ENCODE measurements around the gene IGF1R.

IGF1R gene

DNA sequence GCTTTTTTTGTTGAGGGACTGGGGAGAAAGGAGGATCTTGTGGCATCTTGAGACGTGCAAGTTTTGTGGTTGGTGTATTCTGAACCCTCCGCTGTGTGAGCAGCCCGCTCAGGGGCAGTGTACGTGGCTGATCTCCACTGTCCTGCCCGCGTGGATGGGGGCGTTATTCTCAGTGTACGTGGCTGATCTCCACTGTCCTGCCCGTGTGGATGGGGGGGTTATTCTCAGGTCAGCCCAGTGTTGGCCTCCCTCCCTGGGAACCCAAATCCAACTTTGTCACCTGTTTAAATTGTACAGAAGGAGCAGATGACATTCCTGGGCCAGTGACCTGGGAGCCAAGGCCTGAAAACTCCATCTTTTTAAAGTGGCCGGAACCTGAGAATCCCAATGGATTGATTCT lies 275.2 kb downstream of the IGF1R start:
- in situ Hi-C loops (cut with HindIII; ENCODE audit: low sequenced_read_pairs) = no loop called here
- no peak overlapping the region for H3K4me3 ChIP-seq (ENCODE audit: low read depth, low read length)
- no peak for DNase-seq (ENCODE audit: low read depth, low spot score)
- TF ChIP-seq, protein P1, sequence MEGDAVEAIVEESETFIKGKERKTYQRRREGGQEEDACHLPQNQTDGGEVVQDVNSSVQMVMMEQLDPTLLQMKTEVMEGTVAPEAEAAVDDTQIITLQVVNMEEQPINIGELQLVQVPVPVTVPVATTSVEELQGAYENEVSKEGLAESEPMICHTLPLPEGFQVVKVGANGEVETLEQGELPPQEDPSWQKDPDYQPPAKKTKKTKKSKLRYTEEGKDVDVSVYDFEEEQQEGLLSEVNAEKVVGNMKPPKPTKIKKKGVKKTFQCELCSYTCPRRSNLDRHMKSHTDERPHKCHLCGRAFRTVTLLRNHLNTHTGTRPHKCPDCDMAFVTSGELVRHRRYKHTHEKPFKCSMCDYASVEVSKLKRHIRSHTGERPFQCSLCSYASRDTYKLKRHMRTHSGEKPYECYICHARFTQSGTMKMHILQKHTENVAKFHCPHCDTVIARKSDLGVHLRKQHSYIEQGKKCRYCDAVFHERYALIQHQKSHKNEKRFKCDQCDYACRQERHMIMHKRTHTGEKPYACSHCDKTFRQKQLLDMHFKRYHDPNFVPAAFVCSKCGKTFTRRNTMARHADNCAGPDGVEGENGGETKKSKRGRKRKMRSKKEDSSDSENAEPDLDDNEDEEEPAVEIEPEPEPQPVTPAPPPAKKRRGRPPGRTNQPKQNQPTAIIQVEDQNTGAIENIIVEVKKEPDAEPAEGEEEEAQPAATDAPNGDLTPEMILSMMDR (IDR thresholded peaks at IDR 0.05; ENCODE audit: low read depth, low read length) = no peak

DNA sequence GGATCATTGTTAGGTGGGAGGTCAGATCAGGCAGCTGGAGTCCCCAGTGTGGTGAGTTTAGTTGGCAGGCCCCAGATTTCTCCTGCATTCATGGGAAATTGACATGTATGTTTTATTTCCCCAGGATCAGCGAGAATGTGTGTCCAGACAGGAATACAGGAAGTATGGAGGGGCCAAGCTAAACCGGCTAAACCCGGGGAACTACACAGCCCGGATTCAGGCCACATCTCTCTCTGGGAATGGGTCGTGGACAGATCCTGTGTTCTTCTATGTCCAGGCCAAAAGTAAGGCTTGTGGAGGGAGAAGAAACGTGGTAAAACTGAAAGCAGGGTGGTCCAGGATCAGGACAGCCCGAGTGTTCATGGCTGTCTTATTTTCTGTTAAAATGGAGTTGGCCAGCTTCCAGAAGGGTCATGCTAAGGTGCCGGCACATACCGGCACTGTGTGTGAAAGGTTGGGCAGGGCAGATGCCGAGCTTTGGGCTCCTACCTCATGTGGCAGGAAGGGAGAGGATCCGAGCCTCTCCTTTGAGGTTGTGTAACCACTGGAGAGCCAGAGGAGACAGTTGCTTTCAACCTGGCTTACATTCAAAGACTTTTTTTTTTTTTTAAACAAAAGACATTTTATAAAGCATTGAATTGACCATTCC lies 276.2 kb downstream of the IGF1R start:
- TF ChIP-seq, protein P1 (IDR thresholded peaks at IDR 0.05; ENCODE audit: low read depth, low read length) = no peak
- no peak for DNase-seq (ENCODE audit: low read depth, low spot score)
- H3K4me3 ChIP-seq (ENCODE audit: low read depth, low read length) = no peak overlapping the region
- in situ Hi-C loops (cut with HindIII; ENCODE audit: low sequenced_read_pairs) = no loop called here

DNA sequence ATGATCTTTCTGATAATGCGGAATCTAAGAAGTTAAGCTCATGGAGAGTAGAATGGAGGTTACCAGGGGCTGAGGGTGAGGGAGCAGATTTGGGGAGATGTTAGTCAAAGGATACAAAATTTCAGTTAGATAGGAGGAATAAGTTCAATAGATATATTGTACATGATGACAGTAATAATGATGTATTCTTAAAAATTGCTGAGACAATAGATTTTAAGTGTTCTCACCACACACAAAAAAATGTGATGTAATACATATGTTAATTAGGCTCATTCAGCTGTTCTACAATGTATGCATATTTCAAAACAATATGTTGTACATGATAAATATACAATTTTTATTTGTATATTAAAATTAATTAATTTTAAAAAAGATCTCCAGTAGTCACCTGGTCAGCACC lies 277.9 kb downstream of the IGF1R start:
- in situ Hi-C loops (cut with HindIII; ENCODE audit: low sequenced_read_pairs) = no loop called here
- TF ChIP-seq, protein P1 (IDR thresholded peaks at IDR 0.05; ENCODE audit: low read depth, low read length) = no peak
- no peak overlapping the region for H3K4me3 ChIP-seq (ENCODE audit: low read depth, low read length)
- no peak for DNase-seq (ENCODE audit: low read depth, low spot score)

DNA sequence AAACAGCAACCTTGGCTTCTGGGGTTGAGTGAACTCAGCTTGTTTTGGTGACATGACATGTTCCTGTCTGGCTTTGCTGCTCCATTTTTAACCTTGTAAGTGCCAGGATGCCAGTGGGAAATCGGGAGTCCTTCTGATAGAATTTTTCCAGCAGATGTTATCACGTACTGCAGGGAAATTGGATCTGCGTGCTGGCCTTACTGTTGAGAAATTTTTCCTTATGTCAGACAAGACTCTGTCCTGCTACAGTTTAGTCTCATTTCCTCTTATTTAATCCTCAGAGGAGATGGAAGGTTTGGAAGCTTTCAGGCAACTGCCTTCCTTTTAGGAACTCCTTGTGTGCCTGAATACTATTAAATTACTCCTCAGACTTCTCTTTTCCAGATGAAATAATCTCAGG lies 278.7 kb downstream of the IGF1R start:
- TF ChIP-seq, protein P1 (IDR thresholded peaks at IDR 0.05; ENCODE audit: low read depth, low read length) = no peak
- in situ Hi-C loops (cut with HindIII; ENCODE audit: low sequenced_read_pairs) = no loop called here
- no peak overlapping the region for H3K4me3 ChIP-seq (ENCODE audit: low read depth, low read length)
- no peak for DNase-seq (ENCODE audit: low read depth, low spot score)

DNA sequence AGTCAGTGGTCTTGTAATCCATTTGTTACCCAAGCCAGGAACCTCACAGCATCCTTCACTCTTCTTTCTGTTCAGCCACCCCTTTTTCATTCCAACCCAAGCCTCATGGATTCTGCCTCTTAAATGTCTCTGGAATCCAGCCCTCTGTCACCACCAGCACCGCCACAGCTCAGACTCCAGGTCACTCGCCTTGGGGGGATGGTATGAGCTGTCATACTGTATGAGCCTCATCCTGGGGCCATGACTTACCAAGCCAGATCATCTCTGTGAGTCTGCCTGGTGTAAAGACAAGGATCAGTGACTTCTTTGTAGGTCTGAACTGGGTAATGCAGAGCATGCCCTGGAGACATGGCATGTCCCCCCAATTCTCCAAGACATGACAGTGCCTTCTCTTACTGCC lies 279.7 kb downstream of the IGF1R start:
- TF ChIP-seq, protein P1 (IDR thresholded peaks at IDR 0.05; ENCODE audit: low read depth, low read length) = no peak
- in situ Hi-C loops (cut with HindIII; ENCODE audit: low sequenced_read_pairs) = no loop called here
- no peak overlapping the region for H3K4me3 ChIP-seq (ENCODE audit: low read depth, low read length)
- DNase-seq (ENCODE audit: low read depth, low spot score) = no peak

DNA sequence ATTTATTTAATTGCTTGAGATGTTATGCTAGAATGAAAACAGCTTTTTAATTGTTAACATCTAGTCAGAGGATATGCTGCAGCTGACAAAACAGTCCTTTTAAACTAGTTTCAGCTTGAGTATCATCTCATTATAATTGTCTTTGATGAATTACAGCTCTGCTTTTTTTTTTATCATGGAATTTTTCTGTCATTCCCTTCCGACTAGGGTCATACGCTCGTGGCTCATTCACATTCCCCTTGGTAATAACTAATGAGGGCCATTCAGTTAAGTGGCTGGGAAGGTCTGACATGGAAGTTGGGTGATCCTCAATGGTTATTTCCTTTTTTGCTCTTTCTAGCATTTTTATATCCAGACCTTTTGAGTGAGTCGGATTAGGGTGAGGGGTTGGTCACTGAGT lies 282.2 kb downstream of the IGF1R start:
- no peak for DNase-seq (ENCODE audit: low read depth, low spot score)
- no peak overlapping the region for H3K4me3 ChIP-seq (ENCODE audit: low read depth, low read length)
- in situ Hi-C loops (cut with HindIII; ENCODE audit: low sequenced_read_pairs) = no loop called here
- TF ChIP-seq, protein P1 (IDR thresholded peaks at IDR 0.05; ENCODE audit: low read depth, low read length) = no peak
